ENCODE data around the gene PIGW. TPM values are rescaled to one million over a fixed set of nuclear protein-coding genes. Genes with fewer than 3 reads are reported as not detected.
A peak's percentile ranks its signal among the peaks of the same experiment; 100 is the strongest.

PIGW gene
- total RNA-seq (2021), result 14.6 to 21.7 TPM (median 15.1 TPM) in 3 replicates
- Bru-seq, nascent RNA, result percentile 96 among the genes with signal in this experiment
- long read RNA-seq, experiment 1, transcript PIGW-204 (2 exons, 2,312 nt), result major isoform, 92 of 144 reads
- long read RNA-seq, experiment 1, transcript PIGW-205 (2 exons, 876 nt), result minor isoform, 17 of 144 reads
- long read RNA-seq, experiment 1, transcript PIGW-206 (2 exons, 2,264 nt), result minor isoform, 18 of 144 reads
- long read RNA-seq, experiment 1, partial matches to known transcripts, result 0 of 144 reads
- long read RNA-seq, experiment 1, other reads (novel, unspliced or antisense), result 17 of 144 reads
- long read RNA-seq, experiment 2, transcript PIGW-204 (2 exons, 2,312 nt), result major isoform, 5 of 13 reads
- long read RNA-seq, experiment 2, partial matches to known transcripts, result 4 of 13 reads
- long read RNA-seq, experiment 2, other reads (novel, unspliced or antisense), result 1 of 13 reads
- long read RNA-seq, experiment 3, transcript PIGW-205 (2 exons, 876 nt), result major isoform, 21 of 42 reads
- long read RNA-seq, experiment 3, transcript PIGW-204 (2 exons, 2,312 nt), result minor isoform, 10 of 42 reads
- long read RNA-seq, experiment 3, partial matches to known transcripts, result 9 of 42 reads
- long read RNA-seq, experiment 3, other reads (novel, unspliced or antisense), result 1 of 42 reads

GRCh38 chr17:36534840-36535668 lies at the start of gene PIGW, which contains the start of gene MYO19:
Gene PIGW, plus strand, starts transcription at chr17:36534987. Its CDS starts 2,115 bp downstream, at chr17:36537102.
Gene MYO19, minus strand, starts transcription at chr17:36534868. Its CDS starts 2,330 bp downstream, at chr17:36532538.
- no peaks in the 10 kb centered on the region for H3K27me3 Mint-ChIP-seq (ENCODE audit: low read depth)
- peaks cover 13% of the 10 kb centered on the region for H3K4me1 Mint-ChIP-seq
- DNase-seq (ENCODE audit: low spot score) (peak; percentile 91), ATAC-seq (peak; percentile 90)
- H3K9me3 Mint-ChIP-seq, result no peaks in the 10 kb centered on the region
- ChIA-PET CTCF (interaction anchor here (0.6 to 3.0 kb wide), 11 partner anchors 11 to 726 kb away, joined by 3 to 40 read pairs (median 4); partner anchors contain the start of genes GGNBP2, TAF15 and ZNHIT3), POLR2A (interaction anchor here (1.2 to 2.7 kb wide), 3 partner anchors 10 to 57 kb away, joined by 5 to 37 read pairs (median 6); partner anchors contain the start of genes DHRS11 and GGNBP2)
- peaks cover 39% of the 10 kb centered on the region for H3K36me3 Mint-ChIP-seq
- peak within 1 kb of the TSS; percentile 95 for H3K4me3 Mint-ChIP-seq
- peak within 1 kb of the TSS; percentile 98 for H3K27ac Mint-ChIP-seq
- TF ChIP-seq AR (CRISPR knock-in tag; IDR thresholded peaks at IDR 0.05) (no peak), ZNF512 (CRISPR knock-in tag; IDR thresholded peaks at IDR 0.05; ENCODE audit: borderline replicate concordance) (0 out of 2 replicates have a peak, but pooled peaks have one; percentile 32), CTCF (IDR thresholded peaks at IDR 0.05) (no peak), USF1 (CRISPR knock-in tag; IDR thresholded peaks at IDR 0.05) (peak; percentile 77), JUN (CRISPR knock-in tag; IDR thresholded peaks at IDR 0.05) (peak; percentile 86; the same call in 1 of the 2 replicates), IRF2 (CRISPR knock-in tag; IDR thresholded peaks at IDR 0.05; ENCODE audit: borderline replicate concordance, low read depth) (0 out of 2 replicates have a peak, but pooled peaks have one; percentile 79), ESRRA (CRISPR knock-in tag; IDR thresholded peaks at IDR 0.05; ENCODE audit: borderline replicate concordance) (peak; percentile 78; the same call in 1 of the 2 replicates), NR2C2 (CRISPR knock-in tag; IDR thresholded peaks at IDR 0.05) (no peak), AFF4 (CRISPR knock-in tag; IDR thresholded peaks at IDR 0.05; ENCODE audit: borderline replicate concordance) (no peak), GABPB1 (CRISPR knock-in tag; IDR thresholded peaks at IDR 0.05) (peak; percentile 82), KAT7 (CRISPR knock-in tag; IDR thresholded peaks at IDR 0.05; ENCODE audit: borderline replicate concordance) (0 out of 2 replicates have a peak, but pooled peaks have one; percentile 72), E2F1 (CRISPR knock-in tag; IDR thresholded peaks at IDR 0.05) (0 out of 2 replicates have a peak, but pooled peaks have one; percentile 23), ZNF219 (CRISPR knock-in tag; IDR thresholded peaks at IDR 0.05; ENCODE audit: borderline replicate concordance) (peak; percentile 90; the same call in 1 of the 2 replicates), RELA (CRISPR knock-in tag; IDR thresholded peaks at IDR 0.05; ENCODE audit: borderline replicate concordance) (peak; percentile 80; the same call in 1 of the 2 replicates), NFYB (CRISPR knock-in tag; conservative IDR thresholded peaks at IDR 0.05; ENCODE audit: low read depth) (0 out of 2 replicates have a peak, but pooled peaks have one; percentile 24), ZNF121 (CRISPR knock-in tag; IDR thresholded peaks at IDR 0.05) (no peak), ATF6 (CRISPR knock-in tag; IDR thresholded peaks at IDR 0.05) (no peak), ZNF423 (CRISPR knock-in tag; IDR thresholded peaks at IDR 0.05) (no peak)

Data from WTC11 (cell line).